LoVo (cell line): ENCODE results near the gene RNF138.
"Not testable (repeated sequence)": the region's sequence is repeated elsewhere in the genome, so short reads cannot be mapped to it uniquely, and the experiment has no call there.

ENCODE experiments used
- DNase-seq: peaks from one replicate; pipeline ENCODE4 v3.0.0-alpha.2; 2016; ENCODE audit warnings: low spot score

The RNF138 gene

GRCh38 chr18:32175265-32175664 is 83.6 kb downstream of the RNF138 start:
- DNase-seq, result no peak

- DNase-seq, result not testable (repeated sequence)
These were observed 85.1 kb downstream of the RNF138 start for GRCh38 chr18:32176745-32177144.

GRCh38 chr18:32177530-32177929 is 85.9 kb downstream of the RNF138 start:
- no peak for DNase-seq
